Colon (tissue), 2 donors: ENCODE measurements around the gene NLRC3.
"Not testable (repeated sequence)": the region's sequence is repeated elsewhere in the genome, so short reads cannot be mapped to it uniquely, and the experiment has no call there.

Source experiments
- FAIRE-seq: peaks from 2 replicates; lab custom pipeline; 2012; peaks lifted over from hg19 to GRCh38; lab: Jason Lieb, UNC
- donor health status: control.
- donor health status: control.

NLRC3 gene

DNA sequence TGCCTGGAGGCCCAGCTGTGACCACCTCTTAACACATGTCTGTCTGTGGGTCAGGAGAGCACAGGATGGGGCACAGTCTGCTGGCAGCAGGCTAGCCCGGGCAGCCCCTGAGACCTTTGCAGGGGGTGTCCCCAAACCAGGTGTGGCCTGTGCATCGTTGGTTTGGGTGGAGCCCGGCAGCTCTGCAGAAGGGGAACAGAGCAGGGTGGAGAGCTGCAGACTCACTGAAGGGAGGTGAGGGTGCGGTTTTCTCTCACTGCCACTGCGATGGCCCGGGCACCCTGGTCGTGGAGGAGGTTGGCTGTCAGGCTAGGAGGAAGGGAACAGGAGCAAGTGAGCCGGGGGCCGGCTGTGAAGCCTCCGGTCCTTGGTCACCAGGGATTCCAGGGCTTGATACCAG lies 28.8 kb downstream of the NLRC3 start:
- no peak for FAIRE-seq

DNA sequence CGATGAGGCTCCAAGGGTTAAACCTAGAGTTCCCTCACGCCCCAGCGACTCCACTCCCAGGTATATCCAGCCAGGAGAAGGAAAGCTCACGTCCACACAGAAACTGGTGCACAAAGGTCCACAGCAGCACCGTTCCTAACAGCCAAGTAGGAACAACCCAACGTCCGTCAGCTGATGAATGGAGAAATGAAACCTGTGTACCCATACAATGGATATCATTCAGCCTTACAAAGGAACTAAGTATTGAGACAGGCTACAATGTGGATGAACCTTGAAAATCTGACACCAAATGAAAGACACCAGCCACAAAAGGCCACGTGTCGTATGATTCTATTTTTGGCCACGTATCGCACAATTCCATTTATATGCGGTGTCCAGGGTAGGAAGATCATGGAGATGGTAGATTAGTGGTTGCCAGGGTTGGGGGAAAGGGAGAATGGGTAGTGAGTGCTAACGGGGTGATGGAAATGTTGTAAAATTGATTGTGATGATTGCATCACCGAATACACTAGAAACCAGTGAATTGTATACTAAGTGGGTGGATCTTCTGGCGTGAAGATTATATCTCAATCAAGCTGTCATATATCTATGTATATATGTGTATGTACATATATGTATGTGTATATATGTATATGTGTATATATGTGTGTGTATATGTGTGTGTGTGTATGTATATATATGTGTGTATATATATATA lies 30.1 kb downstream of the NLRC3 start:
- FAIRE-seq, result no peak

DNA sequence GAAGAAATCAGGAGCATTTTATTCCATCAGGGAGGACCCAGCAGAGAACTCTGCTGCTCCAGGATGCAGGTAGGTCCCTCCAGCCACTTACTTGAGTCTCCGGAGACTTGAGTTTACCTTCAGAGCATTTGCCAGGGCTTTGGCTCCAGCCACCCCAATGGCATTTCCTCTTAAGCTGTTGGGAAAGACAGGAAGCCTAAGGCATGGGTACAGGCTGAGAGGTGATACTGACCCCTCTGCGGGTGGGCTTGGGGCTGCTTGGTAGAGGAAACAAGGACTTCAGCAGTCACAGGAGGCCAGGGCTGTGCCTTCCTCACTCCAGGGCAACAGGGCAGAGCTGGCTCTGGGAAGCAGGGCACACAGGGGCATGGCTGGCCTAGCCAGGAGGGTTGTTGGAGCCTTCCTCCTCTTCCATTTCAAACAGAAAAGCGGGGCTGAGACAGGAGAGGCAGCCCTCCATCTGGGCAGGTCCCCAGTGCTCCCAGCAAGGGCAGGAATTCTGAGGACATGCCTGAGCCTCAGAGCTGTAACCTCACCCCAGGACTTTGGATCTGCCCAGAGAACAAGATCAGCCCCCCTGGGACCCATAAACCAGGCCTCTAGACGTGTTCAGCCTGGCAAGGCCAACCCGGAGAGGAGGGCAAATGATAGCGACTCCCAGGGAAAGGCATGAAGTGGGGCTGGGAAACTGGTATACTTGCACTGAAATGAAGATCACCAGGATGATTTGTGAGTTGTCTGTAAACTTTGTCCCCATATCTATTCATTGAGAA lies 34.4 kb downstream of the NLRC3 start:
- no peak for FAIRE-seq

DNA sequence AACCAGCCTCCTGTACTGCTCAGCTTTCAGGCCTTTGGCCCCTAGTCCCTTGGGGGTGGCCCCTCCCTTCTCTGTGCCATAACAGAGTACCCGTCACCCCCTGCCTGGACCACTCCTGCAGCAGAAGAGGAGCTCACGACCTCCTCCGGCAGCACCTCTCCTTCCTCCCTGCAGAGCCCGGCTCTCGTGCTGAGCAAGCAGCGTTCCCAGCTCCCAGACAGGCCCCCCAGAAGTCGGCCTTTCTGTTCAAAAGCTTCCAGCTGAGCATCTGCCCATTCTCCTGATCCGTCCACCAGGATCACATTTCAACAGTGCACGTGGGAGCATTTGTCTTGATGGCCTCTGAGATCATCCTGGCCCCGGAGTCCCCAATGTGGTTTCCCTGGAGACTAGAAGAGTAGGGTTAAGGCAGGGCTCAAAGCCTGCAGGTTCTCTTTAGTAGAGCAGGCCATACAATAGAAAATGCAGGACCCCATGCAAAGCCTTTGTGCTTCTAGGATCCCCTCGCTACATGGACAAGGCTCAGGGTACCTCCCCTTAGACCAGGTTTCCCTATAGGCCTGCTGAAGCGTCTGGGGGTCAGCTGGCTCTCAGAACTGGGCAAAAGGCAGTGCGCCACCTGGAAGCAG lies 35.6 kb downstream of the NLRC3 start:
- FAIRE-seq, result no peak

DNA sequence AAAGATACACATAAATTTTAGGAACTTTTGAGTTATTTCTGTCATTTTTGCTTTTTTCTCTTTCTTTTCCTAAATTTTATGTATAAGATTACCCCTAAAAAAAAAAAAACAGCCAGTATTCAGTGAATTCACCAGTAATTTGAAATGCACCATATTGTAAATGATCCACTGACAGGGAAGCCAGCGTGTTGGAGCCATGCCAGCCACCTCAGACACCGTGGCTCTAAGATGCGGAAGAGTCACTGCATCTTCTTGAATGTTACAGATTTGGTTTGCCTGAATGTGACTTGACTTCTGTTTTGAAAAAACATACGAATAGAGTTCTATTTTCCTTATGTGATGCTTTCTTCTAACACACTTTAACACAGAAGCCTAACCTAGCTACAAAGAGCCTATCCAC lies 39.0 kb downstream of the NLRC3 start:
- no peak for FAIRE-seq

DNA sequence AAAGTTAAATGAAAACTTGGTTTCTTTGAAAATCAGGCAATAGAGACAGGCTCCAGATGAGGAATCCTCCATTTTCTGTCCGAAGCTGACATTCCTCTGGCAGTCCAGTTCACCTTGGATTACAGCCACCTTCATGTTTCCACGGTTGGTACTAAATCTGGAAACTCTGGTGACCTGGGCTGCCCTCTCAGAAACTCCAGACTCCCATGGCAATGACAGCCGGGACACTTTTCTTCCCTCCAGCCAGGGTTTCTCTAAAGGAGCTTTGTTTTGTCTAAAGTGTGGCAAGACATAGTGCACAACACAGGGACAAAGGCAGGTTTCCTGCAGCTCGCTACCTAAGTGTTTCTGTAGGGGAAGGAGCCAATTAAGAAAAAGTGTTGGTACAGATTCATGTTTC lies 40.4 kb downstream of the NLRC3 start:
- no peak for FAIRE-seq

DNA sequence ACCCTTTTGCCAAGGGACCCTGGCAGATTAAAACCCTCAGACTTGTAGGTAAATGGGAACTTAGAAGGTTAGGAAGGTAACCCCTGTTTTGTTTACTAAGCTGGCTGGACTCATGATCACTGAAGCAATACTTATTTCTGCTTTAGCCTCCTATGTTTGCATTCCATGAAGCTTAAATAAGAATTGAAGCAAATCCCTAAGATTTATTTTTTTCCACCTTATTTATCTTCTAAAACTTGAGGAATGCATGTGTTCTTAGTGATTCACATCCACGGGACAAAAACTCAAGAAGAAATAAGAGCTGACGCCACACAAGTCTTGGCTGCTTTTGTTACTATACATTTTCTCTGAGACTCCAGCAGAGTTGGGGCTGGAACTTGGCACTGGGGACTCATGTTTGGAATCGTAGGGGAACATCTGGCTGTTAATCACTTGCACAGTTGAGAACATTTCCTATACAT lies 40.9 kb downstream of the NLRC3 start:
- FAIRE-seq, result no peak

DNA sequence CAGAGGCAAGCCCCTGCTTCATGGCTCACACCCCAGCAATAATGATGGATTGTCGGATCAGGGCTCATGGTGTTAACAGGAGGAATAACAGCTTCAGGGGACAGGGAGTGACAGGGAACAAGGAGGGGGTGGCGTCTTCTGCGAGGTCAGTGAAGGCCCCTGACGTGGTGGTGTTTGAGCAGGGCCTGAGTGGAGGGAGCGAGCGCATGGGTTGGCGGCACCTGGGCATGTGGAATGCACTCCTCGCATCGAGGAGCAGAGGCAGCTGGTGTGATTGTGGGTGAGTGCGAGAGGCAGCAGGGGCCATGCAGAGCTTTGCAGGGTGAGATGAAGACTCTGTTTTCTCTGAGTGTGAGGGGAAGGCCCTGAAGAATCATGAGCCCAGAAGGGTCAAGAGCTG lies 43.1 kb downstream of the NLRC3 start:
- no peak for FAIRE-seq

DNA sequence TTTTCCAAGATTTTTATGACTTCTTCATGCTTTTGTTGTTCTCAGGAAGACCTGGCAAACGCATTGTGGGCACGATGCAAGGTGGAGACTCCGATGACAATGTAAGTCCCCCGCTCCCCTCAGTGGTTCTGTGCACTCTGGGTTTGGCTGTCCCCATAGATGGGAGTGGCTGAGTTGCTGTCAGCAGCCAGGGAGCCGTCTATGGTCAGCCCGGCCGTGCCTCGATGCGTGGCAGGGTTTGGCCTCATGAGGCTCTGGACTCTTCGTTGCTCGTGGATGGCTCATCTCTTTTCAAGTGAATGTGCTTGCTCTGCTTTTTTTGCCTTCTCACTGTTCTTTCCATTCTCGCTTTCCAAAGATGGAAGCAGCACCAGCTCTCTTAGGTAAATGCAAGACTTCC lies 44.5 kb downstream of the NLRC3 start:
- FAIRE-seq, result no peak

DNA sequence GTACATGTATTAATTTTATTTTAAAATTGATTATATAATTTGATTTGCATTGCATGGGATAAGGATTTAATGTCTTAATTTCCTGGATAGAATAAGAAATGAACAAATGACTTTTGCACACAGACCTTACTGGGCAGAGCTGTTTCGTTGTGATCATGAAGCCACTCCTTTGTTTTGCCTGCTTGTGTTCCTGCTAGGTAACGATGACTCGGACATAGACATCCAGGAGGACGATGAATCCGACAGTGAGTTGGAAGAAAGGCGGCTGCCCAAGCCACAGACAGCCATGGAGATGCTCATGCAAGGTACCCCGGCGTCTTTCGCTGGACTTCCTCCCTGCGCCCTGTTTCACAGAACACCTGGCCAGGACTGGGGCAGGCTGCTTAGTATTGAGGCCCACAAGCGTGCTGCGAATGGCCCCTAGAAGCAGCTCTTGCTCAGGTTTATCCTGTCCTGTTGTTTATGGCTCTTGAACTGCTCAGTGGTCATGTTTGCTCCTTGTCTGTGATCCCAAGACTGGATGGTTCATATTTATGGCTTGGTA lies 46.8 kb downstream of the NLRC3 start:
- FAIRE-seq, result no peak

DNA sequence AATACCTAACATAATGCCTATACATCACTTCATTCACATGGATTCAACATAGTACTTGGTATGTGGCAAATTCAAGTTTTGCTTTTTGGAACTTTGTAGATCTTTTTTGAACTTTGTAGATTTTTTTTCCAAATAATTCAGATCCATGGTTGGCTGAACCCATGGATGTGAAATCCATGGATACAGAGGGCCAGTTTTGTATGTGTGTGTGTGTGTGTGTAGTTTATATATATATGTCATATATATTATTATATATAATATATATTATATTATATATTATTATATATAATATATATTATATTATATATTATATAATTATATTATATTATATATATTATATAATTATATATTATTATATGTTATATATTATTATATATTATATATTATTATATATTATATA lies 48.0 kb downstream of the NLRC3 start:
- FAIRE-seq, result no peak

DNA sequence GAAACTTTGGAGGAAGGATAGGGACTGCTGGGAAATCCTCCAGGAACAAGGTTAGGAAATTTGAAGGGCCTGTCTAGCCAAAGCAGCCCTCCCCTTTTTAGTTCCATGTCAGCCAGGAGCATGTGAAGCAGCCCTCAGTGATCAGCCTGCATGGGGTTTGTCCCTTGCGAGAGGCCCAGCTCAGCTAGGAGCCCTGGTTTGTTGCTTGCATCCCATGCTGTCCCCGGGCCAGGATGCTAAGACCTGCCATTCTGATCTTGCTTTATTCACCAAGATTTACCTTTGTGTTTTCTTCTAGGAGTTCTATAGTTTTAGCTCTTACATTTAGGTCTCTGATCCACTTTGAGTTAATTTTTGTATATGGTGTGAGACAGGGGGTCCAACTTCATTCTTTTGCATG lies 48.8 kb downstream of the NLRC3 start:
- FAIRE-seq, result no peak

DNA sequence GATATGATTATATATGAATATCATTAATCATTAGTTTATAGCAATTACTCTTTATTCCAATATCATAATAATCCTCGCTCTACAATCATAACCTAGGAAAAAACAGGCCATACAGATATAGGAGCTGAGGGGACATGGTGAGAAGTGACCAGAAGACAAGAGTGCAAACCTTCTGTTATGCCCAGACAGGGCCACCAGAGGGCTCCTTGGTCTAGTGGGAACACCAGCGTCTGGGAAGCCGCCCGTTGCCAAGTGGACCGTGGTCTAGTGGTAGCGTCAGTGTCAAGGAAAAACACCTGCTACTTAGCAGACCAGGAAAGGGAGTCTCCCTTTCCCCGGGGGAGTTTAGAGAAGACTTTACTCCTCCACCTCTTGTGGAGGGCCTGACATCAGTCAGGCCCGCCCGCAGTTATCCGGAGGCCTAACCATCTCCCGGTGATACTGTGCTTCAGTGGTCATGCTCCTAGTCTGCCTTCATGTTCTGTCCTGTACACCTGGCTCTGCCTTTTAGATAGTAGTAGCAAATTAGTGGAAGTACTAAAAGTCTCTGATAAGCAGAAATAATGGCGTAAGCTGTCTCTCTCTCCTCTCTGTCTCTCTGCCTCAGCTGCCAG lies 49.9 kb downstream of the NLRC3 start:
- FAIRE-seq, result not testable (repeated sequence)

DNA sequence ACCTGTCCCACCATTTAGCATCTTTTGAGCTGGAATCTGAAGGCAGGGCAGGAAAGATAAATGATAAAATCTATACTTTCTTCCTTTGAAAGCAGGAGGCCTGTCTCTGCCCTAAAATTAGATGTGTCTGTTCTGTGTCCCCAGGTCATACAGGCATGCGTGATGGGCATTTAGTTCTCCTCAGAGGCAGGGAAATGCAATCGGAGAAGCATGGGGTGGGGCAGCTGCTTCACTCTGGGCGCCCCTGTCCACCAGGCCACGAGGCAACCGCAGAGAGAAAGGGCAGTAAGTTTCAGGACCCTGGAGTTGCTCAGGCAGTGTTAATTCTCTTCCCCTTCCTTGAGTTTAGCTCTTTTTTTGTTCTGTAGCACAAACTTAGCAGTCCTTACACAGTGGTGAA lies 51.3 kb downstream of the NLRC3 start:
- FAIRE-seq, result no peak

DNA sequence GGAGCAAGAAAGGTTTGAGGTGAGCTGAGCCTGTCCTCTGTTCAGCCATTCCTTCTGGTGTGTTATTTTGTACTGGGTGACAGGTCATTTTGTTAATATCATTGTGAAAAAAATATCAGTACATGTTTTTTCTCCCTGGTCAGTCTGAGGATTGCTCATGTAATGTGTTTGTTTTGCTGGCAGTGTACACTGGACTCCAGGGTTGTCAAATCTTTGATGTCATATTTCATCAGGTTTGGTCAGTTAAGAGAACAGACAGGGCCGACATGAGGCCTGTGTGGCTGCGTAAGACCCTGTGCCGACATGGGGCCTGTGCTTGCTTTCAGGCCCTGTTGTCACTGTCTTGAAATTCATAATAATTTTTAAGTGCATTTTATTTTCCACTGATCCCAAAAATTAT lies 53.9 kb downstream of the NLRC3 start:
- no peak for FAIRE-seq

DNA sequence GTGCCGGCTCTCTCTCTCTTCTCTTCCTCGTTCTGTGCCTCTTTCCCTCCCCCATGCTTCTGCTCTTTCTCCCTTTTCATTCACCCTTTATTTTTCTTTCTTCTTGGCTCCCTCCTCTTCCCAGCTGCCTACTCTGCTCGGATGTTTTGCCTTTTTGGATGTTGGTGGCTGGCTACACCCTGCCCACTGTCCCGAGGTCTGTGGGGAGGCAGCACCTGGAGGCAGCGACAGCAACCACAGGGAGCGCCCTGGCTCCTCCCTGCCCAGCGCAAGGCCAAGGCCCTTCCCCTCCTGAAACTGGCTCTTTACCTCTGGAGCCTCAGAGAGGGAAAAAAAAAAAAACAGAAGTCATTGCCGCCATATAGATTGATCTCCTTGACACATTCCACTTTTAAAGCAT lies 56.4 kb downstream of the NLRC3 start:
- no peak for FAIRE-seq

DNA sequence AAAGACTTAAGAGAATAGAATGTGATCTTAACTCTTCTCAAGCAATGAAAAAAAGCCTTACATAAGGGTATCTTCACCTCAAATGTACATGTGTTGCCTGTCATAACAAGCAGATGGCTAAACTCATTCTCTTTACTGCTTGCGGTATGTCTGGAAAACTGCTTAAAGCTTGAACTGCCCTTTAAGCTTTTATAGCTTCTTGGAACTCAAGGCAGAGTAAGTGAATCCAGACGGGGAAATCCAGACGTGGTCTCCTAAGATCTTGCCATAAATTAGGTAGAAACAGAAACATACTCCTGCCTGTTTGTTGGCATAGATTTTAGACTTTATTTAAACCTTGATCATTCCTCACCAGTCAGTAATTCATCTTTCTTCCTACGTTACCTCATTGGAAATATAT lies 56.8 kb downstream of the NLRC3 start:
- no peak for FAIRE-seq

DNA sequence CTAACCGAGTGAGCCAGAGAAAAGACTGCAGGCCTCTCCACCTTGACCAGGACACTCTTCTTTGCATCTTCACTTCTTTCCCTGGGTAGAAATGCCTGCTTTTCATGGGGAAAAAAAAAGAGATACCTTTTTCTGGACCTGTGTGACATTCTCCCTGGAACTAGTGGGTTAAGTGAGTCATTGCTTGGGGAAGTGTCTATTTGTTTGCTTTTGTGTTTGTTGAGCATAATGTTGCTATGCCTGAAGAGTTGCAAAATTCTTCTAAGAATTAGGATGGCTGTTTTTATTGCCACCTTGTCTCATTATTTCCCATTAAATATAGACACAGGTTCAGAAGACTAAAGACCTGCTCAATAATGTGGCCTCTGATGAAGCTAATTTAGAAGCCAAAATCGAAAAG lies 57.6 kb downstream of the NLRC3 start:
- FAIRE-seq, result no peak

DNA sequence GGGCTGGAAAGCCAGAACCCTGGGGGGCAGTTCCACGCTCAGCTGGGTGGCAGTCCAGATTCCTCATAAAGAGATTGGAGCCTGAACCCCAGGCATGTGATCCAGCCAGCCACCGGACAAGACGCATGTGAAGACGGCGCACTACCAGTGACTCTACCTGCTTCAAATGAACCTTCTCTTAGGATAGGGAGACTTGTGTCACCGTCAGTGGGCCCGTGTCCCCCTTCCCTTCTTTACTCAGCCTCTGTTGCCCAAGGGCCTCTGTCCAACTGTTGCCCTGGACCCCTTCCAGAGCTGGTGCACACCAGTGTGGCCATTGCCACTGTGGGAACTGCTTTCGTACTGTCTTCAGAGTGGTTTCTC lies 58.2 kb downstream of the NLRC3 start:
- FAIRE-seq, result no peak

DNA sequence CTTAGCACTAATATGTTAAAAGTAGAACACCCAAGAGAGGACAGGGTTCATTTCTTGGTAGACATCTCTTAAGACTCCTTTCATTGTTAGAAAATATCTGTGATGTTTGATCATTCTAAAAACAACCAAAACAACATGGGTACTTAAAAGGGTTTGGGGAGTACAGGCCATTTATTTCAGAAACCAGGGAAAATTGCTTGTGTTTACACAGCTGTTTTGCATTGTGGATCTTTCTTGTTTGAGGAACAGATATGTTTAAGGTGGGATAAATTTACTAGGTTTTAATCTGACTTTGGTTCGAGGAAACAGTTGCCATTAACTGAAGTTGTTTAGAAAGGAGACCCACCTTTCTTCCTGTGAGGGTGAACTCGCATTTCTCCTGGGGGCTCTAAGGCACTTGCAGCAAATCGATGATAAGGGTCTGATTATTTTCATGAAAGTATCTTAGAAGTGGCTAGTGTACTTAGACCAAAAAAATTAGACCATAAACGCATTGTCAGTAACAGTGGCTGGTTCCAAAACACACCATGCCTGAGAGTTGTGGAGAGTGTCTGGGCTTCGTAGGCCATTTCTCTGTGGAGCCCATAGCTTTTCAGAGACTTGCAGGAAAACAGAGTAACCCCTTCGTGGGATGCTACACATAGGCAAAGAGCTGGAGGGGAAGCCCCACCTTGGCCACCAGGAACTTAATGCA lies 58.8 kb downstream of the NLRC3 start:
- FAIRE-seq, result no peak

DNA sequence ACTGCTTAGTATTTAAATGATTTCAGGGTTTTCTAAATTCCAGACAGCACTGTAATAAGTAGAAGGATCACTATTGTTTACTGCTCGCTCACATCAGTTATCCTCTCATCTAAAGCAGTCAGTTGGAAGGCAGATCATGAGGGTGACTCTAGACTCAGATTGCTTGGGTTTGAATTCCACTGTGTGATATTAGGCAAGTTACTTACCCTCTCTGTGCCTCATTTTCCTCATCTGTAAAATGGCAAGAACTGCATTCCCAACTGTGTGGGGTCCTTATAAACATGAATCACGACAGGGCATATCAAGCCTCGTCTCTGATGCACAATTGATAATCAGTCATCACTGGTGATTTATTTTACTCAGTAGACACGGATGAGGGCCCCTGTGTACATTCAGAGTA lies 61.3 kb downstream of the NLRC3 start:
- FAIRE-seq, result no peak

DNA sequence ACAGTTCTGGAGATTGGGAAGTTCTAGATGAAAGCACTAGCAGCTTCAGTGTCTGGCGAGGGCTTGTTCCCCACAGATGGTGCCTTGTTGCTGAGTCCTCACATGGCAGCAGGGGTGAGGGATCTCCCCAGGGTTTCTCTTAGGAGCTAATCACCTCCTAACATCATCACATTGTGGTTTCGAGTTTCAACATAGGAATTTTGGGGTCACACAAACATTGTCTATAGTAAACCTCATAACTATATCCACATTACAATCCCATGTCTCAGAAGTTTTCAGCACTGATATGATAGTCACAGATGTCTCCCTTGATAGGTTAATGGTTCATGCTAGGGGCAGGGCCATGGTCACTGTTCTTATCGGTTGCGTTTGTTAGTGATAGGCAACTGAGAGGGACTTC lies 62.6 kb downstream of the NLRC3 start:
- FAIRE-seq, result no peak
